ENCODE results near the gene TANC1.
"Not testable (repeated sequence)": the region's sequence is repeated elsewhere in the genome, so short reads cannot be mapped to it uniquely, and the experiment has no call there.

DNA sequence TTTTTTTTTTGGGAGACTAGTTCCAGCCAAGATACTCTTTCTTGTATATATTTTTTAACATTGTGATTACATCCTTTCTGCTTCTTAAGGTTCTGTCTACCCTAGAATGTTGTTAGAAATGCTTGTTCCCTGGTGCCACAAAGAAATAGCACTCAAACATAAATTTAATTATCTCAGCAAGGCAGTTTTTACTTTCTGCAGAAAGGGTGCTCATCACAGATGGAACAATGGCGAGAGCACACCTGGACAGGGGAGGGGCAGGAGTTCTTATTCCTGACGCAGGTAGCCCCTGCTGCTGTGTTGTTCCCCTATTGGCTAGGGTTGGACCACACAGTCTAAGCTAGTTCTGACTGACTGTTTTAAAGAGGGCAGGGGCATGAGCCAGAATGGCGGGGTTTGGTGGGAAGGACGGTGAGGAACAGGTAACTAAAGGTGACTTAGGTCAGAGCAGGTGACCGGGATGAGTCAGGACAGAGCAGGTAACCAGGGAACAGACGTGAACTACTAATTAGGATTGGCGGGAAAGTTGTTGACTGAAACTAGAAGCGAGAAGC, 127.9 kb downstream of the TANC1 start:
- TF ChIP-seq, protein P1, sequence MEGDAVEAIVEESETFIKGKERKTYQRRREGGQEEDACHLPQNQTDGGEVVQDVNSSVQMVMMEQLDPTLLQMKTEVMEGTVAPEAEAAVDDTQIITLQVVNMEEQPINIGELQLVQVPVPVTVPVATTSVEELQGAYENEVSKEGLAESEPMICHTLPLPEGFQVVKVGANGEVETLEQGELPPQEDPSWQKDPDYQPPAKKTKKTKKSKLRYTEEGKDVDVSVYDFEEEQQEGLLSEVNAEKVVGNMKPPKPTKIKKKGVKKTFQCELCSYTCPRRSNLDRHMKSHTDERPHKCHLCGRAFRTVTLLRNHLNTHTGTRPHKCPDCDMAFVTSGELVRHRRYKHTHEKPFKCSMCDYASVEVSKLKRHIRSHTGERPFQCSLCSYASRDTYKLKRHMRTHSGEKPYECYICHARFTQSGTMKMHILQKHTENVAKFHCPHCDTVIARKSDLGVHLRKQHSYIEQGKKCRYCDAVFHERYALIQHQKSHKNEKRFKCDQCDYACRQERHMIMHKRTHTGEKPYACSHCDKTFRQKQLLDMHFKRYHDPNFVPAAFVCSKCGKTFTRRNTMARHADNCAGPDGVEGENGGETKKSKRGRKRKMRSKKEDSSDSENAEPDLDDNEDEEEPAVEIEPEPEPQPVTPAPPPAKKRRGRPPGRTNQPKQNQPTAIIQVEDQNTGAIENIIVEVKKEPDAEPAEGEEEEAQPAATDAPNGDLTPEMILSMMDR (conservative IDR thresholded peaks at IDR 0.05; ENCODE audit: low read depth in 2 of 2): not testable (repeated sequence)
- not testable (repeated sequence) for TF ChIP-seq JUNB (IDR thresholded peaks at IDR 0.05; ENCODE audit: unreplicated experiment); EZH2phosphoT487 (IDR thresholded peaks at IDR 0.05; ENCODE audit: unreplicated experiment); POLR2AphosphoS5 (IDR thresholded peaks at IDR 0.05; ENCODE audit: low read depth); ZNF331 (CRISPR knock-in tag; IDR thresholded peaks at IDR 0.05; ENCODE audit: low read depth)
- TF ChIP-seq, protein P2, sequence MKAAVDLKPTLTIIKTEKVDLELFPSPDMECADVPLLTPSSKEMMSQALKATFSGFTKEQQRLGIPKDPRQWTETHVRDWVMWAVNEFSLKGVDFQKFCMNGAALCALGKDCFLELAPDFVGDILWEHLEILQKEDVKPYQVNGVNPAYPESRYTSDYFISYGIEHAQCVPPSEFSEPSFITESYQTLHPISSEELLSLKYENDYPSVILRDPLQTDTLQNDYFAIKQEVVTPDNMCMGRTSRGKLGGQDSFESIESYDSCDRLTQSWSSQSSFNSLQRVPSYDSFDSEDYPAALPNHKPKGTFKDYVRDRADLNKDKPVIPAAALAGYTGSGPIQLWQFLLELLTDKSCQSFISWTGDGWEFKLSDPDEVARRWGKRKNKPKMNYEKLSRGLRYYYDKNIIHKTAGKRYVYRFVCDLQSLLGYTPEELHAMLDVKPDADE (IDR thresholded peaks at IDR 0.05): not testable (repeated sequence)
